Measurements from ENCODE around the gene STK32B. TPM values are rescaled to one million over a fixed set of nuclear protein-coding genes. Genes with fewer than 3 reads are reported as not detected.

Gene STK32B
- total and polyA plus RNA-seq, 2 donors (not counting 3 experiments of a cell fraction or from before 2014, with no cell fraction given): 5.6 to 7.8 TPM

- Histone ChIP-seq H3K9me3 (replicated peaks; ENCODE audit: control insufficient read depth, insufficient read depth, low read length) (no peaks in the 10 kb centered on the region), H3K36me3 (ENCODE audit: control insufficient read depth in 2 of 2, extremely low read depth in 1 of 2, insufficient read depth in 2 of 2, low read length in 2 of 2) (no peaks in the 10 kb centered on the region), H3K4me3 (replicated peaks in 1 of 3; ENCODE audit: insufficient read depth in 1 of 3, low read depth in 1 of 3, low read length in 3 of 3) (no peak overlapping the region), H4K20me1 (replicated peaks; ENCODE audit: control insufficient read depth, extremely low read depth, insufficient read depth, low read length) (no peaks in the 10 kb centered on the region), H2AFZ (ENCODE audit: low read depth, low read length) (no peak overlapping the region), H3K9ac (replicated peaks; ENCODE audit: extremely low read depth, insufficient read depth, low read length) (no peak overlapping the region), H3K79me2 (ENCODE audit: control insufficient read depth, insufficient read depth, low read length) (no peaks in the 10 kb centered on the region), H3K4me1 (ENCODE audit: control insufficient read depth, extremely low read depth, insufficient read depth, low read length) (no peaks in the 10 kb centered on the region), H3K4me2 (ENCODE audit: insufficient read depth, low read length) (no peak overlapping the region), H3K9me1 (replicated peaks; ENCODE audit: control insufficient read depth, extremely low read depth, insufficient read depth, low read length) (no peaks in the 10 kb centered on the region), H3K27me3 (ENCODE audit: control insufficient read depth in 2 of 2, insufficient read depth in 2 of 2, low read length in 2 of 2) (no peaks in the 10 kb centered on the region), H3K27ac (ENCODE audit: insufficient read depth, low read depth, low read length) (no peak overlapping the region)
- TF ChIP-seq JUN (IDR thresholded peaks at IDR 0.05; ENCODE audit: borderline replicate concordance, insufficient read depth, insufficient read length, low read depth) (no peak), EZH2 (IDR thresholded peaks at IDR 0.05; ENCODE audit: borderline replicate concordance, low read depth, low read length, severe bottlenecking) (no peak), CTCF (IDR thresholded peaks at IDR 0.05; ENCODE audit: extremely low read depth in 1 of 2, insufficient read depth in 1 of 2, low read depth in 1 of 2, low read length in 2 of 2) (no peak), MAX (IDR thresholded peaks at IDR 0.05; ENCODE audit: insufficient read depth, insufficient read length) (no peak), FOS (IDR thresholded peaks at IDR 0.05; ENCODE audit: borderline replicate concordance, insufficient read depth, low read length) (no peak), POLR2A (IDR thresholded peaks at IDR 0.05; ENCODE audit: low read depth, low read length) (no peak)
- ChIA-PET CTCF (no interaction called here), POLR2A (no interaction called here)
- no TSS peak for BruUV-seq (replicated peaks)
- DNase-seq (ENCODE audit: low read depth, low spot score) (no peak), FAIRE-seq (no peak)
- dilution Hi-C loops (cut with MboI; ENCODE audit: extremely low pct_ligation_motif_present, low sequenced_read_pairs) (no loop called here), intact Hi-C loops (cut with micrococcal nuclease) (no loop called here)
Observed at GRCh38 chr4:5138389-5138788, 87.1 kb downstream of the STK32B start.

GRCh38 chr4:5139141-5139540, 87.9 kb downstream of the STK32B start:
- no peaks in the 10 kb centered on the region for H3K4me1 ChIP-seq (ENCODE audit: control insufficient read depth, extremely low read depth, insufficient read depth, low read length)
- DNase-seq (ENCODE audit: low read depth, low spot score) (no peak), FAIRE-seq (no peak)
- H3K4me3 ChIP-seq (replicated peaks in 1 of 3; ENCODE audit: insufficient read depth in 1 of 3, low read depth in 1 of 3, low read length in 3 of 3): no peak overlapping the region
- H3K9me1 ChIP-seq (replicated peaks; ENCODE audit: control insufficient read depth, extremely low read depth, insufficient read depth, low read length): no peaks in the 10 kb centered on the region
- no peaks in the 10 kb centered on the region for H3K36me3 ChIP-seq (ENCODE audit: control insufficient read depth in 2 of 2, extremely low read depth in 1 of 2, insufficient read depth in 2 of 2, low read length in 2 of 2)
- dilution Hi-C loops (cut with MboI; ENCODE audit: extremely low pct_ligation_motif_present, low sequenced_read_pairs) (no loop called here), intact Hi-C loops (cut with micrococcal nuclease) (no loop called here)
- POLR2A ChIA-PET: no interaction called here
- BruUV-seq (replicated peaks): no TSS peak
- CTCF ChIA-PET: no interaction called here
- H3K27ac ChIP-seq (ENCODE audit: insufficient read depth, low read depth, low read length): no peak overlapping the region
- no peaks in the 10 kb centered on the region for H3K27me3 ChIP-seq (ENCODE audit: control insufficient read depth in 2 of 2, insufficient read depth in 2 of 2, low read length in 2 of 2)
- H4K20me1 ChIP-seq (replicated peaks; ENCODE audit: control insufficient read depth, extremely low read depth, insufficient read depth, low read length): no peaks in the 10 kb centered on the region
- no peak for TF ChIP-seq MYC (IDR thresholded peaks at IDR 0.05; ENCODE audit: low read depth, low read length)
- TF ChIP-seq EZH2 (IDR thresholded peaks at IDR 0.05; ENCODE audit: borderline replicate concordance, low read depth, low read length, severe bottlenecking): no peak
- TF ChIP-seq GATA2 (IDR thresholded peaks at IDR 0.05; ENCODE audit: insufficient read depth, insufficient read length, low read depth, low read length): no peak
- TF ChIP-seq JUN (IDR thresholded peaks at IDR 0.05; ENCODE audit: borderline replicate concordance, insufficient read depth, insufficient read length, low read depth): no peak
- TF ChIP-seq POLR2AphosphoS5 (IDR thresholded peaks at IDR 0.05; ENCODE audit: insufficient read depth, low read depth, low read length): no peak
- TF ChIP-seq FOS (IDR thresholded peaks at IDR 0.05; ENCODE audit: borderline replicate concordance, insufficient read depth, low read length): no peak
- TF ChIP-seq POLR2A (IDR thresholded peaks at IDR 0.05; ENCODE audit: low read depth, low read length): no peak
- TF ChIP-seq CTCF (IDR thresholded peaks at IDR 0.05; ENCODE audit: extremely low read depth in 1 of 2, insufficient read depth in 1 of 2, low read depth in 1 of 2, low read length in 2 of 2): no peak
- TF ChIP-seq MAX (IDR thresholded peaks at IDR 0.05; ENCODE audit: insufficient read depth, insufficient read length): no peak
- H3K9ac ChIP-seq (replicated peaks; ENCODE audit: extremely low read depth, insufficient read depth, low read length): no peak overlapping the region
- H3K4me2 ChIP-seq (ENCODE audit: insufficient read depth, low read length): no peak overlapping the region
- no peak overlapping the region for H2AFZ ChIP-seq (ENCODE audit: low read depth, low read length)
- H3K9me3 ChIP-seq (replicated peaks; ENCODE audit: control insufficient read depth, insufficient read depth, low read length): no peaks in the 10 kb centered on the region
- no peaks in the 10 kb centered on the region for H3K79me2 ChIP-seq (ENCODE audit: control insufficient read depth, insufficient read depth, low read length)

Measured in endothelial cell of umbilical vein (primary cell).